GM18951 (cell line): ENCODE data around the gene SH3PXD2A.
"Not testable (repeated sequence)": the region's sequence is repeated elsewhere in the genome, so short reads cannot be mapped to it uniquely, and the experiment has no call there.

ENCODE experiments used
- POLR2A ChIP-seq: IDR thresholded peaks from 4 replicates; pipeline ENCODE4 v1.6.1; 2011; ENCODE audit warnings: mild to moderate bottlenecking; ENCODE audit not compliant: insufficient read length, insufficient read depth; ENCODE audit errors: extremely low read depth
- in situ Hi-C: fragments of 300-500 bp; cut with MboI; formaldehyde crosslinking; loops from one replicate; pipeline ENCODE4 v1.12.0; 2022; ENCODE audit warnings: low sequenced_read_pairs, mixed read lengths, inconsistent platforms; ENCODE audit not compliant: unreplicated experiment

Gene SH3PXD2A

DNA sequence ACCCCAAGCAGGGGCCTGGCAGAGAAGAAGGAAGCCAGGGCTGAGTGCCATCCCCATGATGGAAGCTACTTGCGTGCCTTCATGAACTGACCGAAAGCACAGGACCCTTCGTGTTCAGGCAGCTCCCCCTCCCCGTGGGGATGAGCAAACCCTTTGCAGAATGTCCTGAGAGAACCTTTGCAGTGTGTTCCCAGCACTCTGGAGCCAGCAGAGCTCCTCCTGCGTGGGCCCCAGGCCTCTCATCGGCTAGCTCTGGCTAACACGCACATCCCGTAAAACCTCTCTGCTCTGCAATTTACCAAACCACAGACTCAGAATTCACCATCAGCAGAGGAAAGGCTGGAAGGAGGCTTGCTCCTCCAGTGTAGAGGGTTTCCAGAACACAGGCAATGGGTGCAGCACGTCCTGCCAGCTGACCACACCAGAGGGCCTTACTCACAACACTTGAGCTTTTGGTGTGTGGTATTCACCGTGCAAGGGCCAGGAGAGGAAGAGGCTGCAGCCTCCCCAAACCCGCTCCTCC lies 3.1 kb downstream of the SH3PXD2A start:
- in situ Hi-C loops, result no loop called here
- no peak for TF ChIP-seq POLR2A

DNA sequence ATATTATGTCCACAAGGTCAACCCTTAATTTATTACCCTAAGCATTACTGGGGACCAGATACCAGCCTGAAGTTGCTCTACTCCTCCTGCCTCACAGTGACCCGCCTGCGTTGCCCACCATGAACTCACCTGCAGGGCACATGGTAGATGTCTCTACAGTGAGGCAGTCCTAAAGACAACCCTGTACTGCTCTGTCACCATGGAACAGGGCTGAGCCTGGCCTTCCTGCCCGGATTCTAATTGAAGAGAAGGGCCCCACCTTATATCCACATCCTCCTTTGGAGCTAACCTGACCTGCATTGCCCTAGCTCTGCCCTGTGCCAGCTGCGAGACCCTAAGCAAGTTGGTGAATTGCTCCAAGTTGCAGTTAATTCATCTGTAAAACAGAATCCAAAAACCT lies 4.1 kb downstream of the SH3PXD2A start:
- in situ Hi-C loops, result no loop called here
- TF ChIP-seq POLR2A, result no peak

GRCh38 chr10:103850572-103850895 lies 4.8 kb downstream of the SH3PXD2A start:
- no peak for TF ChIP-seq POLR2A
- in situ Hi-C loops, result no loop called here

DNA sequence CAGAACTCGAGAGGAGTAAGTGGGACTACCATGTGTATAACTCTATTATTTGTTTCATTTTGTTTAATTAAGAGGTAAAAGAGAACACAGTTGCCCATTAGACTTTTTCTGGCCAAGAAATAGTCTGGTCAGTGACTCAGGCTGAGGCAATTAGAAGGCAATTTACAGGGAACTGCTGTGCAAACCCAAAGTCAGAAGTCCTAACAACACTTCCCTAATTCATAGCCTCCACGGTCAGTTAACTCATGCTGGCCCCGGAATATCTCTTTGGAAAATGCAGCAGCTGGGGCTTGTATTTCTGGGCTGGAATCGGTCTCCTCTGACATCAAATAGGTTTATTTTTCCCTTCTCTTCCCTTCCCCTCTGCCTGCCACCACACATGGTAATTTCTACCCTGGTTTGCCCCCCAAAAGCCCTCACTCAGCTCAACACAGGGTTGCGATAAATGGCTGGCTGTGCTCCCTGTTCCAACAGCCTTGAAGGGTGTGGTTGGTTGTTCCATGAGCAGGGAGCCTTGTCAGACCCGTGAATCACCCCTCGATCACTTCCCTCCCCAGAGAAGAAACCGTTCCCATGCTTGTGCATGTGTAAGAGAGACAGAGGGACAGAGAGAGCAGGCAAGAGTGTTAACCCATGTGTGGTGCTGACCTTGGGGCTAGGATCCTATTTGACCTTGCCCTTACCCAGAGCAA lies 5.3 kb downstream of the SH3PXD2A start:
- TF ChIP-seq POLR2A, result no peak
- in situ Hi-C loops, result no loop called here

- in situ Hi-C loops, result no loop called here
- no peak for TF ChIP-seq POLR2A
These were observed 6.0 kb downstream of the SH3PXD2A start for GRCh38 chr10:103849212-103849877.

GRCh38 chr10:103847909-103848468 lies 7.4 kb downstream of the SH3PXD2A start:
- in situ Hi-C loops, result no loop called here
- no peak for TF ChIP-seq POLR2A

DNA sequence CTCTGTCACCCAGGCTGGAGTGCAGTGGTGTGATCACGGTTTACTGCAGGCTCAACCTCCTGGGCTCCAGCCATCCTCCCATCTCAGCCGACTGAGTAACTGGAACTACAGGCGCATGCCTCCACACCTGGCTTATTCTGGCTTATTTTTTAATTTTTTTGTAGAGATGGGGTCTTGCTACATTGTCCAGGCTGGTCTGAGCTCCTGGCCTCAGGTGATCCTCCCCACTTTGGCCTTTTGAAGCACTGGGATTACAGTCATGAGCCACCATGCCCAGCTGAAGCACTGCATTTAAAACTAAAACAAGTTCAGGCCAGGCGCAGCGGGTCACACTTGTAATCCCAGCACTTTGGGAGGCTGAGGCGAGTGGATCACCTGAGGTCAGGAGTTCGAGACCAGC lies 8.0 kb downstream of the SH3PXD2A start:
- in situ Hi-C loops, result no loop called here
- no peak for TF ChIP-seq POLR2A

- in situ Hi-C loops, result no loop called here
- no peak for TF ChIP-seq POLR2A
These were observed 9.4 kb downstream of the SH3PXD2A start for GRCh38 chr10:103845972-103846371.

- in situ Hi-C loops, result not testable (repeated sequence)
These were observed 10.0 kb downstream of the SH3PXD2A start for GRCh38 chr10:103845346-103845745.

DNA sequence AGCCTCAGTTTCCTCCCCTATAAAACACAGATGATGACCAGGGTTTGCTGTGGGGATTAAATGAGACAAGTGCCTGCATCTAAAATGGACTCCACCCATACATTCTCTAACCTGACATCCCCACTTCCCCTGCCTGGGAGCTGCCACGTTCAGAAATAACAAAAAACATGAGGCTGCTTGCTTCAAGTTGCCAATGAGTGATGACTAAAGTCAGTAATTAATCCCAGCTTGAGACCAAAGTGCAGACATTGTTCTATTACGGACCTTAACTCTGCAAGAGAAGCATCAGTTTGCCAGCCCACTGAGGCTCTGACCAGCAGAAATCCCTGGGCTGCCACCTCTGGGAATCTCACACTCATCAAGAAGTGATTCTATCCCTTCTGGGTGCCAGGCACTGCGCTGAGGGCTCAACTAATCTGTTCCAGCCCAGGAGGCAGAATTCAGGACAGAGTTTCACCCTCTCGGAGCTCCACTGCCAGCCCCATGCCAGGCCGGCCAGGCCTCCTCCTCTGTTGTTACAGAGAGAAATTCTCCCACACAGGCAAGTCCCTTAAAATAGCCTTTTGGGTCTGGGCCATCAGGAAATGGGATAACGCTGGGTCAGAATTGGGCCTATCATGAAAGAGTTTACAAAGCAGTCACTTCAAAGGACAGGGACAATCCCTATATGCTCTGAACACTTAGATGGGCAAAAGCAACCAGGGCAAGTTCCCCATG lies 11.4 kb downstream of the SH3PXD2A start:
- TF ChIP-seq POLR2A, result no peak
- in situ Hi-C loops, result no loop called here

- TF ChIP-seq POLR2A, result no peak
- in situ Hi-C loops, result no loop called here
These were observed 12.3 kb downstream of the SH3PXD2A start for GRCh38 chr10:103843045-103843444.

GRCh38 chr10:103842605-103843004 lies 12.8 kb downstream of the SH3PXD2A start:
- TF ChIP-seq POLR2A, result no peak
- in situ Hi-C loops, result no loop called here

DNA sequence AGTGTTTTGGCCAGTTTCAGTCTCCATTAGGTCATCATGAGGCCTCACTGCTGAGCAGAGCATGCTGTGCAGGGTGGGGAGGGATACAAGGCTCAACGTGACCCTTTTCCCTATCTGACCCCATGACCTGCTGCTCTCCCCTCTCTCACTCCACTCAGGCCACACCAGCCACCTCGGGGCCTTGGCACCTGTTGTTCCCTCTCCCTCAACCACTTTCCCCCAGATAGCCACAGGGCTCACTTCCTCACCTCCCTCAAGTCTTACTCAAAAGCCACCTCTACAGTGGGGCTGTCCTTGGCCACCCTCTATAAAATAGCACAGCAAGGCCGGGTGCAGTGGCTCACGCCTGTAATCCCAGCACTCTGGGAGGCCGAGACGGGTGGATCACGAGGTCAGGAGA lies 13.9 kb downstream of the SH3PXD2A start:
- TF ChIP-seq POLR2A, result no peak
- in situ Hi-C loops, result no loop called here

GRCh38 chr10:103840740-103841070 lies 14.7 kb downstream of the SH3PXD2A start:
- TF ChIP-seq POLR2A, result no peak
- in situ Hi-C loops, result no loop called here
